GM18505 (cell line): ENCODE data around the gene DDX25.

Source experiments
- ATAC-seq: cut with Tn5 transposase; IDR thresholded peaks from one replicate; pipeline ENCODE4 v1.9.1; 2021; ENCODE audit not compliant: unreplicated experiment
- POLR2A ChIP-seq: IDR thresholded peaks from 4 replicates; pipeline ENCODE4 v1.6.1; 2011; ENCODE audit warnings: borderline replicate concordance; ENCODE audit not compliant: insufficient read depth, insufficient read length; ENCODE audit errors: extremely low read depth

Gene DDX25

DNA sequence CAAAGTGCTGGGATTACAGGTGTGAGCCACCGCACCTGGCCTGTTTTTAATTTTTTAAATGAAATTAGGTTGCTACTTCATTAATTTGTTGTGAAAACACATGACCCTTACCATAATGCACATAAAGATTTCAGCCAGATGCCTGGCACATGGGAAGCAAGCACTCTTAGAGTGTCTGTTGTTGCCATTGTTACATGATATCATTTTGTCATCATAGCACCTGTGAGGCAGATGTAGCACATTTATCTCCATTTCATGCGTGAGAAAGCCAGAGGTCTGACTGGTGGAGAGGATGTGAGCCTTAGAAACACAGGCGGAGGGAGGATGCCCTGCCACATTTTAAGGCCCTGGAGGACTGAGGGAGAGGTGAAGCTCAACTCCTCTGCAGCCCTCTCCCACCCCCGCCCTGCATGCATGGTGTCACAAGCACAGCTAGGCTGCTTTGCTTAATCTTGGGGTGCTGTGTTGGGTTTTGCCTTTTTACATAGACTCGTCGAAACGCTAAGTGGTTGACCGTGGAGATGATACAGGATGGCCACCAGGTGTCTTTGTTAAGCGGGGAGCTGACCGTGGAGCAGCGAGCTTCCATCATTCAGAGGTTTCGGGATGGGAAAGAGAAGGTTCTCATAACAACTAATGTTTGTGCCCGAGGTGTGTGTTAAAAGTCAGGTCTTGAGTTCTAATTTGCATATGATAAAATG, 14.0 kb downstream of the DDX25 start:
- TF ChIP-seq POLR2A = no peak
- ATAC-seq = no peak

DNA sequence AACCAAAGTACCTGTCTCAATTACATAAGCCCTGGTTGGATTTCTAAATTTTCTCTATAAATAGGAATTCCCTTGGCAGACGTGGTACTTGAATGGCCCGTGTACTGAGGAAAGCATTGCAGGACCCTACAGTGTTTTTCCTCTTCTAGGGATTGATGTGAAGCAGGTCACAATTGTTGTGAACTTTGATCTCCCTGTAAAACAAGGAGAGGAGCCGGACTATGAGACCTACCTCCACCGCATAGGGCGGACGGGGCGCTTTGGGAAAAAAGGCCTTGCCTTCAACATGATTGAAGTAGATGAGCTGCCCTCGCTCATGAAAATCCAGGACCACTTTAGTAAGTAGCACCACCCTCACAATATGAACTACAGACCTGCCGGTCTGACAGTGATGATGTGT, 16.7 kb downstream of the DDX25 start:
- no peak for ATAC-seq
- no peak for TF ChIP-seq POLR2A

DNA sequence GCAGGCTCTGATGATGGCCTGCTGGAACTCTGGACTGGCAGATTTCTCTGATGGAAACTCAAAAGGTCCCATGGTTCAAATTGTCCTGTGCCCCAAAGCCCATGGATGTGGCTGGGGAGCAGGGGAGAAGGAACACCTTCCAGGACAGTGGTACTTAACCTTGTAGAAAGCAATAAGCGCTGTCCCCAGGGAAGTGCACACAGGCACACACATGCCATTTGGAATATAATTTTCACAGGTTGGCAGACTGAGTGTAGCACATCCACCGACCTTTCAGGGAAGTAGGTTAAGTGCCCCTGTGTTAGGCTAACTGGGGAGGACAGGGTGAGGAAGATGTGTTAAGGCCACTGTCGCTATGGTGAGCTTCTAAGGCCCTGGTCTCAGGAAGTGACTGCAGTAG, 17.8 kb downstream of the DDX25 start:
- no peak for TF ChIP-seq POLR2A
- no peak for ATAC-seq

DNA sequence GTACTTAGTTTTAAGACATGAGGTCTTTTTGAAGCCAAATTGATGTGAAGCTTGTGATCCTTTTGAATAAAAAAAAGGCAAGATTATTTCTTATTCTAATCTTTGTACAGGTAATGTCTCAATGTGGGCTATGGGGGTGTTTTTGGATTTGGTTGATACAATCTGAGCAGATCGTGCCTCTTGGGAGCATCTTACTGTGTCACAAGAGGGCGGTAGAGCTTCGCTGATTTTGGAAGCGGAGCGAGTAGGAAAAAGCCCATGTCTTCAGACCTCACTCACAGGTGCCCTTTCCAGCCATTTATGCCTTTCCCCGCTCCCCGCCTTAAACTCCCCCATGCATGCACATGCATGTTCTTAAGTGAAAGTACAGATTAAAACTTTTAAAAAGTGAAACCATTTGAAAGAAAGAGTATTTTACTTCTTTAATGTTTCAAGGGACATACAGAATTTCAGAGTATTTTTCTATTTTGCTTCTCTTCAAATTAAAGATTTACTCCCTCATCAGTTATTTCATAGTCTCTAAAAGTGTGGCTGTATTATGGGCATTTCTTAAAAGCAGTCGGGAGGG, 18.8 kb downstream of the DDX25 start:
- ATAC-seq = no peak
- TF ChIP-seq POLR2A = no peak

DNA sequence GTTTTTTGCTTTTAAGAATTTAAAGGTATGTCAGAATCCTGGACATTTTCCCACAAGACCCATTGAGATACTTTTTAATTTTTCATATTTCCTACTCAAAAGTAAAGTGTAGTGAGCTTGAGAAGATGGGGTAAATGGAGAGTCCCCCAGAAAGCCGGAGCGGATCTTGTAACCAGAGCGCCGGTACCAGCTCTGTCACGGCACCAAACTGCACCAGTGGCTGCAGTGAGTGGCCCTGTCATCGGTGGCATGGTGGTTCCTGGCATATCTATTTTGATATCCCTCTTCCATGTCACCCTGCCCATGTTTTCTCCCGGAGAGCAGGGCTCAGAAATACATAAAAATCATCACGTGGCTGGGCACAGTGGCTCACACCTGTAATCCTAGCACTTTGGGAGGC, 19.3 kb downstream of the DDX25 start:
- TF ChIP-seq POLR2A = no peak
- ATAC-seq = no peak

DNA sequence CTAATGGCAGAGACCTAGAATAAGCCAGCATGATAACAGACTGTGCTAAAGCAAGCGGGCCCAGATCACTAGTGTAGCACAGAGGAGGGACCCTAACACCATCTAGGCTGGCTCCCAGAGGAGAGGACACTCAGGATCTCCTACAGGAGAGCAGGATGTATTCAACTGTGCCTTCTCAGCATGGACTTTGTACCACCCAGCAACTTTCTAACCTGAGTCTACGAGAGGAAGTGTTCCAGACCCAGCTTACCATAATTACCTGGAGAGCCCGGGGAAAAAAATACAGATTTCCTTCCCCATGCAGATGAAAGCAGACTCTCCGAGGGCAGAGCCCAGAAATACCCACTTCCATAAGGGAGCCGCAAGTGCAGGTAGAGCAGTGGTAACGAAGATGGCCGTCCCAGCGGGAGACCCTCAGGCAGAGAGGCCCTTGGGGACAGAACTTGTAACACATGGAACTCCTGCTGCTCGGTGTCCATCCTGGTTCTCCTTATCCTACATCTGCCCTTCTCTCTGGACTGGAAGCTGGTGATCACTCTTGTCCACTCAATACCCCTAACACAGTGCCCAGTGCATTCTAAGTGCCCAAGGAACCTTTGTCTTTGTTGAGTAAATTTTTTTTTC, 20.2 kb downstream of the DDX25 start:
- no peak for TF ChIP-seq POLR2A
- ATAC-seq = no peak

DNA sequence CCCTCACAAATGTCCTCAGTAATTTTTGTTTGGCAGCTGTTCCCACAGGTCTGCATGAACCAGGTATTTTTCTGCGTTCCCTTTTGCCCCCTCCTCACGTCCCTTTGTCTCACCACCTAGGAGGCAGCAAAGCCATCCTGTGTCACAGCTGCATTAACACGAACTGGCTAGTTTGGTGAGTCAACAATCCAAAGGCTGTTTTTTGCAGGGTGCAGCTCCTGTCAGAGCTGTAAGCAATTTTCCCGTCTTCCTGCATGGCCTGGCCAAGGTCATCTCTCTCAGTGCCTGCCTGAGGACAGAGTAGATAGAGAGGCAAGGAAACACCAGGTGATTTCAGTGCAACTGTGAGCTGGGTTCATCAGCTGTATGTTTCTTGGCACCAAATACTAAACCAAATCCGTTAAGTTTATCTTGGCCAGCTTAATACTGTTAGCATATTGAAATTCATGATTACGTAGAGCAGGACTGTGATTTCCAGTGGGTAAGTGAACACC, 21.0 kb downstream of the DDX25 start:
- no peak for TF ChIP-seq POLR2A
- ATAC-seq = no peak

DNA sequence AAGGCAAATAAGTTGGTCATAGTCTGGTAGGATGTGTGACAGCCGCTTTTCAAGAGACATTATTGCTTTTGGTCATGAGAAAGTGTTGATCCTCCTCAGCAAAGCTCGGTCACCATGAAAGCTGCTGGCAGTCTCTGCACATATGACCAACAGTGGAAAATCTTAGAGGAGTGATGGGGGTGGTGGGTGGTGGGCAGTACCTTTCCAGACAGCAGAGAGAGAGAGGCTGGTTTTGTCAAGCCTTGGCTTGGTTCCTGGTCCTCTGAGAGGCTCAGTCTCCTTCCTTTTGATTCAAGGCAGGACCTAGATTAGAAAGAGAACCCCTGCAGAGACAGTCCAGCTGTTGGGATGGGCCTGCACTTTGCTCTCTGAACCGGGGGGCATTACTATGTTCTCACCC, 21.5 kb downstream of the DDX25 start:
- TF ChIP-seq POLR2A = no peak
- no peak for ATAC-seq

DNA sequence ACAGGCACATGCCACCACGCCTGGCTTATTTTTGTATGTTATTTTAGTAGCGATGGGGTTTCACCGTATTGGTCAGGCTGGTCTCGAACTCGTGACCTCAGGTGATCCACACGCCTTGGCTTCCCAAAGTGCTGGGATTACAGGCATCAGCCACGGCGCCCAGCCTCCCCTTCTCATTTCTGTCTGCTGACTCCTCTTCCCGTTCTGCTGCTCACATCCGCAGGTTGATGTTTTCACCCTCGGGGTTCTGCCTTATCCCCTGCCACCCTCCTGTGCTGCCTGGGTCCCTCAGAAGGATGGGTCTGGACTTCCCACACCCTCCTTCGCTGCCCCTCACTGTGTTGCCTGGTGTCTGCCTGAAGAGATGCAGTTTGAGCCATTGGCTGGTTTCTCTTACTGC, 22.4 kb downstream of the DDX25 start:
- TF ChIP-seq POLR2A = no peak
- no peak for ATAC-seq

DNA sequence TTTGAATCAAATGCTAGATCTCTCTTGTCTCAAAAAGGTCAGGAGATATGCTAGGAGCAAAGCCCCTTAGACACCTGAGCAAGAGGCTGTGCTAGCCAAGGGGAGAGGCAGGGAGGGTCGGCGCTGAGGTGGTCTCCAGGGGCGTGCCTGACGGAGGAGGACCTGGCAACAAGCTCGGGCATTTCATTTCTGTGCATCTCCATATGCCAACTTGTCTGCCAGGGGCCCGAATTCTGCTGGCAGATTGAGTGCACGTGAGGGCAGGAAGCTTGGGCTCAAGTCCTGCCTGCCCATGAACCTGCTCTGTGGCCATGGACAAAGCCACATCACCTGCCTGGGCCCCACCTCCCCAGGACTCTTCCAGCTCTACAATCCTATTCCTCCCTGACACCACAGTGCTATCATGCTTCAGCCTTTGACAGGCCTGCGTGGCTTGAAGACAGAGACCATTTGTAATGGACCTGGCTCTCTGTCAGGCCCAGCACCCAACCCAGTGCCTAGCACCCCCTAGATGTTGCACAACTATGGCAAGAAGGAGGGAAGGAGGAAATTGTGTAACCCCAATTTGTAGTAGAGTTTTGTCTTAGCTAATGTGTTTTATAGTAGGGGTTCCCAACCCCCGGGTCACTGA, 25.3 kb downstream of the DDX25 start:
- no peak for TF ChIP-seq POLR2A
- no peak for ATAC-seq

DNA sequence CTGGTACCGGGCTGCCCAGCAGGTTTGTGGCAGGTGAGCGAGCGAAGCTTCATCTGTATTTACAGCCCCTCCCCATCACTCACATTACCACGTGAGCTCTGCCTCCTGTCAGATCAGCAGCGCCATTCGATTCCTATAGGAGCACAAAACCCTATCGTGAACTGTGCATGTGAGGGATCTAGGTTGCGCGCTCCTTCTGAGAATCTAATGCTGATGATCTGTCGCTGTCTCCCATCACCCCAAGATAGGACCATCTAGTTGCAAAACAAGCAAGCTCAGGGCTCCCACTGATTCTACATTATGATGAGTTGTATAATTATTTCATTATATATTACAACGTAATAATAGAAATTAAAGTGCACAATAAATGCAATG, 25.8 kb downstream of the DDX25 start:
- no peak for TF ChIP-seq POLR2A
- no peak for ATAC-seq

DNA sequence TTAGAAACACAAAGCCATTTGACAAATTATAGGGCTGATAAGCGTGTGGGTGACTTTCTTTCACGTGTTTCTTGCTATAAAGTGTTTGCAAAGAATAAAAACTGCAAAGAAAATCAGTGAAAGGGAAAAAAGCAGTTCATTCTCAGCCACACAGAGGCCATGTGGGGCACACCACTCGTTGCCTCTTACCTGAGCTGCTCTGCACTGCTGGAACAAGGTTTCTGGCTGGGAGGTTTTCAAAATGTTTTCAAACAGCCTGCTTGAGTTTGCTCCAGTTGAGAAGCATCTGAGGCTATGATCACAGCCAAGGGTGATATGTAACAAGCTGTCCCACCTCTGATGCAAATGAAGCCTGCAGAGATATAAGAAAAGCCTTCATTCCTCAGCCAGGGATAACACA, 26.8 kb downstream of the DDX25 start:
- ATAC-seq = no peak
- TF ChIP-seq POLR2A = no peak

DNA sequence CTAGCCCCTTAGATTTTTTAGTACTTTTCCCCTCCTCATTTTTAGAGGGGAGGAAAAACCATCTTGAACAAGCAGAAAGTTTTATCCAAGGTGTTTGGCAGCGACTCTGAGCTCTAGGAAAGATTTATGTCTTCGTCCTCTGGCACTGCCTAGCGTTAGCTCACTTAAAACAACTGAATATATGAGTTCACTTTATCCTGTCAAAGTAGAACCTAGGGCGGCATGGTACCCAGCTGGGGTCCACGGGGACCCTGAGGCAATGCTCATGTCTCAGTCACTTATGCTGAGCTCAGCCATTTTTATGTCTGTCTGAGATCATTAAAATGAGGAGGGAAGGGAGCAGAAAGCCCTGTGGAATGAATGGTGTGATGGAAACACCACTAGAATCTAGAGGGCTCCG, 27.4 kb downstream of the DDX25 start:
- TF ChIP-seq POLR2A = no peak
- no peak for ATAC-seq

DNA sequence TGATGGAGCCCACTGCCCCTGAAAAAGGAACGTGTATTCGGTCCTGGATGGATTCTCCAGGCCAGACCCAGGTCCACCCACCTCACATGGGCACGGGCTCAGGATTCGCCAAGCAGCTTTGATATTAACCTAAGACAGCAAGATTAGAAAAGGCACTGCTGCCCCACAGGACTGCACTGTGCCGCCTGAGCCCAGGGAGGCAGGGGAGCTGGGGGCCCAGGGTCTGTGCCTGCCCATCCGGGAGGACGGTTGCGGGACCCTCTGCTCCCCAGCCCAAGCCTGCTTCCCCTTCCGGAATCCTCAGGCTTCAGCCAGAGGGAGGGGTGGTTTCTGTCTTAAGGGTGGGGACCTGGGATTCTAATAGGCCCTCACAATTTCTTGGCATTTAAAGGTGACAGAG, 28.0 kb downstream of the DDX25 start:
- TF ChIP-seq POLR2A = no peak
- no peak for ATAC-seq

DNA sequence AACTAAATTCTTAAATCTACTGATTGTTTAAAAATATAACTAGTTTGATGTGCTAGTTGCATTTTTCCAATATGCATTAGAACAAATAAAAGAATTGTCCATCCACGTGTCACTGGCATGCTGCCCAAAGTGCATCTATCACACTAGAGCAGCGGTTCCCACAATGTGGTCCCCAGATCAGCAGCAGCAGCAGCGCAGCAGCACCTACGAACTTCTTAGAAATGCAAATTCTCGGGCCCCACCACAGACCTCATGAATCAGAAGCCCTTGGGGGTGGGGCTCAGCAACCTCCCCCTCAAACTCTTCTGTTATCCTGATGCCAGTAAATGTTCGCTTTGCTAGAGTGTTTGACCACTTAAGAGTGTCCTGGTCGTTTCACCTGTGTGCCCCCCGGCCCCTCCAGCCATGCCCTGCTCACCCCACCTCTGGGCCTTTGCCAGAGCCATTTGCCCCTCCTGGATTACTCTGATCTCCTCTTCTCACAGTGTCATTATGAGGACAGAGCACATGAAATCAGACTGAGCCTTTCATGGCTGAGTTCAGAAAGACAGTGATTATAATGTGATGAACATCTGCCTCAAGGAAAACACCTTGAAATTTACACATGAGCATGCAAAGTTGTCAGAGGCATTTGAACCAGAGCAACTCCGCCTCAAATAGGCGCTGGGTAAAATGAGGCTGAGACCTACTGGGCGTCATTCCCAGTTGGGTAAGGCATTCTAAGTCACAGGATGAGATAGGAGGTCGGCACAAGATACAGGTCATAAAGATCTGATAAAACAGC, 28.9 kb downstream of the DDX25 start:
- ATAC-seq = no peak
- TF ChIP-seq POLR2A = no peak
